H1 (cell line): ENCODE results near the gene RPS3A. TPM values are rescaled to one million over a fixed set of nuclear protein-coding genes. Genes with fewer than 3 reads are reported as not detected.

ENCODE experiments used
- CTCF ChIA-PET: fragments of 300-600 bp; sonication (Branson Sonifier 250); formaldehyde crosslinking; loops from one replicate; lab custom pipeline; 2021; ENCODE audit not compliant: partially characterized antibody; lab: Charles Lee
- POLR2A ChIA-PET: fragments of 300-600 bp; sonication (Branson Sonifier 250); formaldehyde crosslinking; loops from one replicate; lab custom pipeline; 2021; ENCODE audit warnings: inconsistent platforms; ENCODE audit not compliant: partially characterized antibody; lab: Charles Lee
- DNase-seq, 2 experiments: peaks; one replicate each; pipeline versions ENCODE4 v3.0.0 to v3.0.0-alpha.2; 2010 to 2022; ENCODE audit warnings: low spot score in 2 of 2, low read depth in 1 of 2, mixed read lengths in 1 of 2
- FAIRE-seq: peaks from 2 replicates; lab custom pipeline; 2011; peaks lifted over from hg19 to GRCh38; lab: Jason Lieb, UNC
- H2AFZ ChIP-seq: 2 replicates; pipeline ENCODE4 v1.8.1; 2012; ENCODE audit warnings: low read length, inconsistent platforms
- H2AK5ac ChIP-seq: 2 replicates; pipeline ENCODE4 v1.6.1; 2013; ENCODE audit warnings: low read depth, low read length
- H2BK120ac ChIP-seq: replicated peaks from 2 replicates; pipeline ENCODE3; 2013; ENCODE audit warnings: low read depth, low read length, inconsistent platforms
- H2BK12ac ChIP-seq: 2 replicates; pipeline ENCODE4 v1.6.1; 2013; ENCODE audit warnings: low read depth, low read length
- H2BK15ac ChIP-seq: 2 replicates; pipeline ENCODE4 v1.6.1; 2013; ENCODE audit warnings: low read length
- H2BK20ac ChIP-seq: 2 replicates; pipeline ENCODE4 v1.6.1; 2013; ENCODE audit warnings: low read length
- H2BK5ac ChIP-seq: 2 replicates; pipeline ENCODE4 v1.6.1; 2013; ENCODE audit warnings: low read depth, low read length
- H3K14ac ChIP-seq: 2 replicates; pipeline ENCODE4 v1.6.1; 2013; ENCODE audit warnings: inconsistent platforms; ENCODE audit not compliant: insufficient read length
- H3K18ac ChIP-seq: 2 replicates; pipeline ENCODE4 v1.6.1; 2013; ENCODE audit warnings: low read length; ENCODE audit errors: extremely low read depth
- H3K23ac ChIP-seq: 2 replicates; pipeline ENCODE4 v1.6.1; 2013; ENCODE audit warnings: inconsistent platforms; ENCODE audit not compliant: insufficient read length
- H3K23me2 ChIP-seq: 2 replicates; pipeline ENCODE4 v1.6.1; 2013; ENCODE audit warnings: low read depth, low read length
- H3K27ac ChIP-seq: 2 replicates; pipeline ENCODE4 v1.6.1; 2011; ENCODE audit warnings: low read depth, low read length, inconsistent platforms
- H3K27me3 ChIP-seq, 4 experiments: replicated peaks in 1 of 4; 1 replicate in 1 of 4; 2 replicates in 3 of 4; pipeline versions ENCODE4 v1.6.1 to v1.8.1; 2011 to 2013; ENCODE audit warnings: low read length in 3 of 4, mild to moderate bottlenecking in 3 of 4, inconsistent platforms in 2 of 4, mixed read lengths in 2 of 4, moderate library complexity in 1 of 4; ENCODE audit not compliant: control insufficient read depth in 3 of 4, insufficient read depth in 3 of 4; ENCODE audit errors: extremely low read depth in 1 of 4
- H3K36me3 ChIP-seq, 4 experiments: 2 replicates each; pipeline versions ENCODE4 v1.6.1 to v1.8.1; 2011 to 2013; ENCODE audit warnings: mild to moderate bottlenecking in 4 of 4, low read length in 3 of 4, moderate library complexity in 2 of 4, control low read depth in 1 of 4, inconsistent platforms in 1 of 4; ENCODE audit not compliant: insufficient read depth in 4 of 4, control insufficient read depth in 2 of 4
- H3K4ac ChIP-seq: replicated peaks from 2 replicates; pipeline ENCODE3; 2013; ENCODE audit warnings: low read length, low read depth, mixed read lengths, inconsistent platforms; ENCODE audit not compliant: insufficient read length
- H3K4me1 ChIP-seq, 4 experiments: replicated peaks in 1 of 4; 1 replicate in 1 of 4; 2 replicates in 3 of 4; pipeline versions ENCODE4 v1.6.1 to v1.8.1; 2011 to 2013; ENCODE audit warnings: low read length in 3 of 4, inconsistent platforms in 2 of 4, mixed read lengths in 1 of 4; ENCODE audit not compliant: insufficient read depth in 4 of 4, control insufficient read depth in 3 of 4
- H3K4me2 ChIP-seq, 2 experiments: 2 replicates each; pipeline versions ENCODE4 v1.6.1 to v1.8.1; 2011 to 2013; ENCODE audit warnings: low read depth in 2 of 2, low read length in 2 of 2, control low read depth in 1 of 2, inconsistent platforms in 1 of 2, mild to moderate bottlenecking in 1 of 2; ENCODE audit not compliant: insufficient read depth in 1 of 2
- H3K4me3 ChIP-seq, 4 experiments: fragments of 200-600, 300-600 bp in 1 of 4; sonication (generic), shearing (Covaris generic), sonication (Bioruptor Twin) in 1 of 4; 2 replicates each; pipeline versions ENCODE4 v1.5.1 to v1.8.1; 2011 to 2016; ENCODE audit warnings: low read length in 4 of 4, low read depth in 3 of 4, control low read depth in 2 of 4, inconsistent platforms in 2 of 4, mild to moderate bottlenecking in 2 of 4, mixed read lengths in 1 of 4, moderate library complexity in 1 of 4; ENCODE audit not compliant: insufficient read depth in 2 of 4; ENCODE audit errors: extremely low read depth in 1 of 4
- H3K56ac ChIP-seq: replicated peaks from 2 replicates; pipeline ENCODE3; 2013; ENCODE audit warnings: low read depth, mild to moderate bottlenecking, mixed read lengths, low read length, inconsistent platforms; ENCODE audit not compliant: insufficient read length
- H3K79me1 ChIP-seq: 2 replicates; pipeline ENCODE4 v1.6.1; 2013; ENCODE audit warnings: low read depth, low read length, control low read depth
- H3K79me2 ChIP-seq, 2 experiments: 2 replicates each; pipeline versions ENCODE4 v1.6.1 to v1.8.1; 2012 to 2013; ENCODE audit warnings: low read length in 2 of 2, mild to moderate bottlenecking in 2 of 2, inconsistent platforms in 1 of 2; ENCODE audit not compliant: insufficient read depth in 2 of 2, control insufficient read depth in 1 of 2
- H3K9ac ChIP-seq, 4 experiments: replicated peaks in 1 of 4; 1 replicate in 1 of 4; 2 replicates in 3 of 4; pipeline versions ENCODE4 v1.6.1 to v1.8.1; 2011 to 2013; ENCODE audit warnings: low read depth in 3 of 4, low read length in 3 of 4, control low read depth in 2 of 4, mild to moderate bottlenecking in 2 of 4, moderate library complexity in 2 of 4, inconsistent platforms in 1 of 4; ENCODE audit errors: extremely low read depth in 1 of 4
- H3K9me3 ChIP-seq, 2 experiments: 2 replicates each; pipeline versions ENCODE4 v1.6.1 to v1.8.1; 2012 to 2013; ENCODE audit warnings: mild to moderate bottlenecking in 2 of 2, moderate library complexity in 2 of 2, control low read depth in 1 of 2, inconsistent platforms in 1 of 2, low read depth in 1 of 2, low read length in 1 of 2, mixed read lengths in 1 of 2; ENCODE audit not compliant: insufficient read depth in 2 of 2
- H4K20me1 ChIP-seq, 2 experiments: replicated peaks in 1 of 2; 2 replicates each; pipeline versions ENCODE3 to v1.8.1; 2011 to 2013; ENCODE audit warnings: inconsistent platforms in 2 of 2, low read length in 2 of 2, mild to moderate bottlenecking in 1 of 2; ENCODE audit not compliant: insufficient read depth in 2 of 2, control insufficient read depth in 1 of 2
- H4K5ac ChIP-seq: 2 replicates; pipeline ENCODE4 v1.6.1; 2013; ENCODE audit warnings: low read length, low read depth, mixed read lengths, inconsistent platforms; ENCODE audit not compliant: insufficient read length
- H4K8ac ChIP-seq: 2 replicates; pipeline ENCODE4 v1.8.0; 2013; ENCODE audit warnings: mild to moderate bottlenecking, moderate library complexity, low read length, inconsistent platforms; ENCODE audit not compliant: insufficient read depth; ENCODE audit errors: extremely low read depth
- H4K91ac ChIP-seq: replicated peaks from 2 replicates; pipeline ENCODE3; 2013; ENCODE audit warnings: low read length, mixed read lengths, inconsistent platforms; ENCODE audit not compliant: insufficient read length
- BACH1 ChIP-seq: IDR thresholded peaks from 2 replicates; pipeline ENCODE4 v1.6.1; 2012; ENCODE audit warnings: low read length, improper control_type of control experiment
- CEBPB ChIP-seq: IDR thresholded peaks from 2 replicates; pipeline ENCODE4 v1.6.1; 2012; ENCODE audit warnings: low read depth, low read length
- CREB1 ChIP-seq: IDR thresholded peaks from 2 replicates; pipeline ENCODE4 v1.6.1; 2012; ENCODE audit warnings: inconsistent platforms
- FOSL1 ChIP-seq: IDR thresholded peaks from 2 replicates; pipeline ENCODE4 v1.6.1; 2011; ENCODE audit warnings: mild to moderate bottlenecking, low read depth, low read length, moderate library complexity; ENCODE audit not compliant: insufficient read depth
- JUN ChIP-seq: IDR thresholded peaks from 2 replicates; pipeline ENCODE4 v1.6.1; 2011; ENCODE audit warnings: low read depth, mild to moderate bottlenecking, improper control_type of control experiment, low read length
- KDM1A ChIP-seq: fragments of 200-600, 300-600 bp; sonication (generic); IDR thresholded peaks from 2 replicates; pipeline ENCODE4 v1.7.1; 2016; ENCODE audit warnings: mild to moderate bottlenecking, low read length, borderline replicate concordance
- KDM5A ChIP-seq: fragments of 200-600 bp; IDR thresholded peaks from 2 replicates; pipeline ENCODE4 v1.7.1; 2012; ENCODE audit warnings: mild to moderate bottlenecking, low read length, inconsistent platforms, mixed read lengths
- RNF2 ChIP-seq: fragments of 200-900, 300-1000 bp; sonication (generic); IDR thresholded peaks from 2 replicates; pipeline ENCODE4 v1.7.1; 2016; ENCODE audit warnings: borderline replicate concordance, low read depth, mild to moderate bottlenecking, antibody characterized with exemption, low read length; ENCODE audit not compliant: poor library complexity, severe bottlenecking; ENCODE audit errors: missing control alignments
- SAP30 ChIP-seq: fragments of 300-600 bp; sonication (generic); IDR thresholded peaks from 2 replicates; pipeline ENCODE4 v1.7.1; 2012; ENCODE audit warnings: low read length, moderate library complexity, mild to moderate bottlenecking, inconsistent platforms; ENCODE audit not compliant: insufficient read depth, insufficient replicate concordance
- SP4 ChIP-seq: IDR thresholded peaks from 2 replicates; pipeline ENCODE4 v1.6.1; 2012; ENCODE audit warnings: low read length, inconsistent platforms
- SRF ChIP-seq: IDR thresholded peaks from 2 replicates; pipeline ENCODE4 v1.6.1; 2011; ENCODE audit warnings: mild to moderate bottlenecking, low read depth, low read length, moderate library complexity
- TAF7 ChIP-seq: optimal IDR thresholded peaks from 2 replicates; pipeline ENCODE3; 2011; ENCODE audit warnings: low read depth, mild to moderate bottlenecking, inconsistent platforms, low read length, moderate library complexity, borderline replicate concordance
- WGBS, 2 experiments: shearing (Covaris generic) in 1 of 2; methylation state at CpG; one replicate each; pipeline versions ENCODE4 v1.1.6 to v1.1.7; 2013 to 2015; ENCODE audit warnings: low lambda C conversion rate in 2 of 2, mixed read lengths in 2 of 2, inconsistent platforms in 1 of 2, low coverage in 1 of 2, missing lambda C conversion rate in 1 of 2; ENCODE audit not compliant: insufficient replicate concordance in 2 of 2, insufficient coverage in 1 of 2, insufficient read length in 1 of 2; ENCODE audit errors: extremely low coverage in 1 of 2, missing lambda C conversion rate in 1 of 2; 5-methylcytosine and 5-hydroxymethylcytosine counted together
- polyA plus RNA-seq, 7 experiments: library from polyadenylated mRNA; depleted of rRNA in 3 of 7; stranded (reverse) in 5 of 7; unstranded in 2 of 7; fragments of >200 nt in 5 of 7; fragments of 200-250 nt in 2 of 7; gene quantifications; 1 replicate in 5 of 7; 2 replicates in 1 of 7; 4 replicates in 1 of 7; pipeline versions ENCODE4 v1.2.1 to v1.2.3, GENCODE V29; 2011 to 2013; ENCODE audit warnings: missing spikeins in 2 of 7, mixed read lengths in 2 of 7
- total RNA-seq: library from RNA; stranded (reverse); fragmentation: NEBNext Ultra II Directional; extraction: Animal tissue kit (Norgen Biotek cat#: 25700); gene quantifications from 2 replicates; pipeline ENCODE4 v1.2.1, GENCODE V29; 2021
- TF ChIP-seq, protein P1 (sequence below): IDR thresholded peaks from 2 replicates; pipeline ENCODE4 v1.6.1; 2012; ENCODE audit warnings: inconsistent platforms
- TF ChIP-seq, protein P2 (sequence below): IDR thresholded peaks from 2 replicates; pipeline ENCODE4 v1.6.1; 2012; ENCODE audit warnings: inconsistent platforms

Gene RPS3A
- total and polyA plus RNA-seq, 2 of the 8 experiments (the other 6 are each of a cell fraction or from before 2014, with no cell fraction given), result 2,162 to 2,822 TPM

DNA sequence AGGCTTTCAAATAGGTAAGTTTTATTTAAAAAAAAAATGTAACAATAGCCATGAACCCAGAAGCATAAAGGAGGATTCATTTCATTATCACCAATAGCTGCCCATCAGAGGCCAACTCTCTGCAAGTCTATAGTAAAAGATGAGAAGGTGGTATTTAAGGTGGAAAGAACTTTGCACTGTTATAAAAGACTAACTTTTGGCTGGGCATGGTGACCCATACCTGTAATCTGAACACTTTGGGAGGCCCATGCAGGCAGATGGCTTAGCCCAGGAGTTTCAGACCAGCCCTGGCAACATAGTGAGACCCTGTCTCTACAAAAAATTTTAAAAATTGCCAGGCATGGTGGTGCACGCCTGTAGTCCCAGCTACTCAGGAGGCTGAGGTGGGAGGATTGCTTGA lies 43.3 kb downstream of the RPS3A start:
- no peak overlapping the region for H3K14ac ChIP-seq
- CTCF ChIA-PET, result interaction anchor here (0.8 kb wide), 1 partner anchor 9 kb away, joined by 3 read pairs; no protein-coding TSS in a partner anchor
- H2AFZ ChIP-seq, result no peak overlapping the region
- no peak overlapping the region for H3K4me2 ChIP-seq
- DNase-seq (no peak), FAIRE-seq (no peak)
- no peak overlapping the region for H3K4me3 ChIP-seq
- H3K9me3 ChIP-seq, result no peaks in the 10 kb centered on the region
- H4K5ac ChIP-seq, result no peak overlapping the region
- H2BK15ac ChIP-seq, result no peak overlapping the region
- H3K27me3 ChIP-seq, result no peaks in the 10 kb centered on the region
- no peak overlapping the region for H3K23ac ChIP-seq
- no peak overlapping the region for H2AK5ac ChIP-seq
- no peak overlapping the region for H3K4ac ChIP-seq
- no peaks in the 10 kb centered on the region for H4K20me1 ChIP-seq
- H3K23me2 ChIP-seq, result no peaks in the 10 kb centered on the region
- H2BK20ac ChIP-seq, result no peak overlapping the region
- H3K9ac ChIP-seq, result no peak overlapping the region
- POLR2A ChIA-PET, result no interaction called here
- H2BK120ac ChIP-seq, result no peak overlapping the region
- H3K79me2 ChIP-seq, result no peaks in the 10 kb centered on the region
- no peak overlapping the region for H2BK12ac ChIP-seq
- no peaks in the 10 kb centered on the region for H3K79me1 ChIP-seq
- no peak overlapping the region for H2BK5ac ChIP-seq
- 100% methylated on average over 1 of the region's 1 CpG; no CpG with 5 or more reads in 1 of the 2 experiments for WGBS, 2 experiments
- H3K27ac ChIP-seq, result no peak overlapping the region
- H3K36me3 ChIP-seq, result peaks cover 0 to 12% (median 11%) of the 10 kb centered on the region in 4 experiments; a peak in 7 of 8 replicates
- H4K8ac ChIP-seq, result no peak overlapping the region
- H3K18ac ChIP-seq, result no peak overlapping the region
- H3K56ac ChIP-seq, result no peak overlapping the region
- H4K91ac ChIP-seq, result no peak overlapping the region
- peaks cover 0 to 4% (median 0%) of the 10 kb centered on the region in 4 experiments; a peak in 1 of 7 replicates for H3K4me1 ChIP-seq
- TF ChIP-seq CREB1 (no peak), SRF (no peak), SAP30 (no peak), FOSL1 (no peak), JUN (no peak), KDM5A (no peak), SP4 (no peak), KDM1A (no peak), TAF7 (no peak), BACH1 (no peak), CEBPB (no peak), RNF2 (no peak)
- TF ChIP-seq, protein P1, sequence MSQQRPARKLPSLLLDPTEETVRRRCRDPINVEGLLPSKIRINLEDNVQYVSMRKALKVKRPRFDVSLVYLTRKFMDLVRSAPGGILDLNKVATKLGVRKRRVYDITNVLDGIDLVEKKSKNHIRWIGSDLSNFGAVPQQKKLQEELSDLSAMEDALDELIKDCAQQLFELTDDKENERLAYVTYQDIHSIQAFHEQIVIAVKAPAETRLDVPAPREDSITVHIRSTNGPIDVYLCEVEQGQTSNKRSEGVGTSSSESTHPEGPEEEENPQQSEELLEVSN, result no peak
- TF ChIP-seq, protein P2, sequence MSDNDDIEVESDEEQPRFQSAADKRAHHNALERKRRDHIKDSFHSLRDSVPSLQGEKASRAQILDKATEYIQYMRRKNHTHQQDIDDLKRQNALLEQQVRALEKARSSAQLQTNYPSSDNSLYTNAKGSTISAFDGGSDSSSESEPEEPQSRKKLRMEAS, result no peak
